ENCODE measurements around the gene SLC27A5.

Gene SLC27A5

GRCh38 chr19:58477871-58478270, 33.9 kb downstream of the SLC27A5 start:
- H3K4me3 ChIP-seq (ENCODE audit: control insufficient read depth, low read depth, low read length), result no peak overlapping the region
- no peak for TF ChIP-seq CTCF (IDR thresholded peaks at IDR 0.05; ENCODE audit: control insufficient read depth, insufficient read depth, low read depth, low read length, missing control alignments)
- DNase-seq (ENCODE audit: low read depth), result no peak

DNA sequence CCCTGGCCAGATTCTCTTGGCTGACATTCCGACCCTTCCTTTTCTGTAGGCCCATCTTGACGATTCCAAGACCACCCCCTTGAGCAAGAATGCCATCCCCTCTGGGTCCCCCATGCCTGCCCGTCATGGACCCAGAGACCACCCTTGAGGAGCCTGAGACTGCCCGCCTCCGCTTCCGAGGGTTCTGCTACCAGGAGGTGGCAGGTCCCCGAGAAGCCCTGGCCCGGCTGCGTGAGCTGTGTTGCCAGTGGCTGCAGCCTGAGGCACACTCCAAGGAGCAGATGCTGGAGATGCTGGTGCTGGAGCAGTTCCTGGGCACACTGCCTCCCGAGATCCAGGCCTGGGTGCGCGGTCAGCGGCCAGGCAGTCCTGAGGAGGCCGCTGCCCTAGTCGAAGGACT, 34.7 kb downstream of the SLC27A5 start:
- H3K4me3 ChIP-seq (ENCODE audit: control insufficient read depth, low read depth, low read length), result no peak overlapping the region; the same call in 1 of the 2 replicates
- no peak for DNase-seq (ENCODE audit: low read depth)
- TF ChIP-seq CTCF (IDR thresholded peaks at IDR 0.05; ENCODE audit: control insufficient read depth, insufficient read depth, low read depth, low read length, missing control alignments), result no peak

- DNase-seq (ENCODE audit: low read depth), result no peak
- TF ChIP-seq CTCF (IDR thresholded peaks at IDR 0.05; ENCODE audit: control insufficient read depth, insufficient read depth, low read depth, low read length, missing control alignments), result no peak
Observed at GRCh38 chr19:58476498-58477015, 35.2 kb downstream of the SLC27A5 start.

GRCh38 chr19:58475714-58476497, 35.9 kb downstream of the SLC27A5 start, which contains the start of gene ZNF446:
ZNF446 (plus strand) TSS chr19:58476352; CDS start chr19:58477219, 867 bp downstream.
- DNase-seq (ENCODE audit: low read depth), result peak; percentile 84
- peak within 1 kb of the TSS; percentile 71 for H3K4me3 ChIP-seq (ENCODE audit: control insufficient read depth, low read depth, low read length)
- TF ChIP-seq CTCF (IDR thresholded peaks at IDR 0.05; ENCODE audit: control insufficient read depth, insufficient read depth, low read depth, low read length, missing control alignments), result no peak

More at GRCh38 chr19:58476498-58477015, 35.2 kb downstream of the SLC27A5 start:
- H3K4me3 ChIP-seq (ENCODE audit: control insufficient read depth, low read depth, low read length), result peak overlapping the region; percentile 71

GRCh38 chr19:58474997-58475713, 36.6 kb downstream of the SLC27A5 start:
- peak overlapping the region; percentile 71 for H3K4me3 ChIP-seq (ENCODE audit: control insufficient read depth, low read depth, low read length)
- DNase-seq (ENCODE audit: low read depth), result no peak
- no peak for TF ChIP-seq CTCF (IDR thresholded peaks at IDR 0.05; ENCODE audit: control insufficient read depth, insufficient read depth, low read depth, low read length, missing control alignments)

DNA sequence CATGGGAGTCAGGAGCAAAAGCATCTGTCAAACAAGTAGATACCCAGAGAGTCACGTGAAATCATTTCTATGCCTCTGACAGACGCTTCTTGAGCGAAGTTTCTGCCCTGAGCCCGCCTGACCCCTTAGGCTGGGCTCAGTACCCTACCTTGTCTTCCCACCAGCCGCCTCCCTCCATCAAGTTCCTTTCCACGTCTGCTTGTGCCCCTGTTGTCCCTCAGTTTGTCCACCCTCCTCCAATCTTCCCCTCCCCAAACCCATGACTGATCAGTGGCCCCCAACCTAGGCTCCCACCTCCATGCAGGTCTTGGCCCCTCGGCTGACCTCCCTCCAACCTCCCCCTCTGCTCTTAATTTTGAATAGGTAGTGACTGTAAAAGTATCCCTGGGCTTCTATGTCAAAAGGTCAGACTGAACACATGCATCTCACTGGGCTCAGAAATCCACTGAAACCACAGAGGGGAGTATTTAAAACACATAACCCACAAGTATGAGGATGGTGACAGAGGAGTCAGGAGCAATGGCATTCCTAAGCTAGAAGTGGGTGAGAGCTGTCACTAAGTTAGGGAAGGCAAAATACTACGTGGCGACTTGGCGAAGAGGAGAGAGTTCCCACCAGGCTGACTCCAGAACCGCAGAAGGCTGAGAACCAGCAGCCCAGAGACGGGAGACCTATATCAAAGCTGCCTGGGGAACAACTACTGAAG, 37.3 kb downstream of the SLC27A5 start:
- no peak for DNase-seq (ENCODE audit: low read depth)
- TF ChIP-seq CTCF (IDR thresholded peaks at IDR 0.05; ENCODE audit: control insufficient read depth, insufficient read depth, low read depth, low read length, missing control alignments), result no peak
- no peak overlapping the region for H3K4me3 ChIP-seq (ENCODE audit: control insufficient read depth, low read depth, low read length)
